Adipose tissue (tissue), 3 donors: ENCODE data around the gene RACGAP1. TPM values are rescaled to one million over a fixed set of nuclear protein-coding genes. Genes with fewer than 3 reads are reported as not detected.
"Not testable (repeated sequence)": the region's sequence is repeated elsewhere in the genome, so short reads cannot be mapped to it uniquely, and the experiment has no call there.

Experiments used
- H3K27ac ChIP-seq: one replicate; pipeline ENCODE4 v1.5.1; 2013; ENCODE audit warnings: low read depth, low read length
- WGBS, 3 donors: extraction: QIAGEN DNeasy Blood & Tissue Kit; methylation state at CpG; one replicate each; pipeline ENCODE4 v1.1.7; 2013; 5-methylcytosine and 5-hydroxymethylcytosine counted together
- polyA plus RNA-seq, 3 donors: library from polyadenylated mRNA; stranded (reverse); fragments of 200-250 nt; gene quantifications; one replicate each; pipeline ENCODE4 v1.2.3, GENCODE V29; 2013
- donor health status: healthy with polysubstance abuse.
- donor health status: Bipolar disorder and iron deficiency.
- donor health status: healthy.

The RACGAP1 gene
- polyA plus RNA-seq, 3 donors, result 1.8 to 5.4 (median 3.0) TPM

GRCh38 chr12:50039151-50039835 lies 14.0 kb upstream of the RACGAP1 start:
- 43 to 56% (median 52%) methylated on average over 9 of the region's 9 CpGs for WGBS, 3 donors
- H3K27ac ChIP-seq, result no peak overlapping the region

GRCh38 chr12:50038336-50038735 lies 13.0 kb upstream of the RACGAP1 start:
- H3K27ac ChIP-seq, result no peak overlapping the region
- 84 to 89% (median 85%) methylated on average over 4 of the region's 4 CpGs for WGBS, 3 donors

- WGBS, 3 donors, result 12 to 13% (median 12%) methylated on average over 37 of the region's 37 CpGs
- H3K27ac ChIP-seq, result no peak overlapping the region
Measured at GRCh38 chr12:50032854-50033581, 7.7 kb upstream of the RACGAP1 start.

- H3K27ac ChIP-seq, result no peak overlapping the region
- 19 to 25% (median 20%) methylated on average over 21 of the region's 21 CpGs for WGBS, 3 donors
Measured at GRCh38 chr12:50032515-50032853, 7.2 kb upstream of the RACGAP1 start.

GRCh38 chr12:50030449-50030848 lies 5.2 kb upstream of the RACGAP1 start:
- WGBS, 3 donors, result 75 to 83% (median 83%) methylated on average over 9 of the region's 9 CpGs
- H3K27ac ChIP-seq, result not testable (repeated sequence)

GRCh38 chr12:50026691-50027090 lies 1.4 kb upstream of the RACGAP1 start:
- no peak overlapping the region for H3K27ac ChIP-seq
- 81 to 93% (median 91%) methylated on average over 3 of the region's 3 CpGs for WGBS, 3 donors

GRCh38 chr12:50024805-50025186 lies 498 bp downstream of the RACGAP1 start:
- H3K27ac ChIP-seq, result no peak overlapping the region
- WGBS, 3 donors, result 1 to 3% (median 3%) methylated on average over 16 of the region's 16 CpGs

- no peak overlapping the region for H3K27ac ChIP-seq
- 71 to 84% (median 80%) methylated on average over 8 of the region's 8 CpGs for WGBS, 3 donors
Measured at GRCh38 chr12:50024227-50024626, 1.1 kb downstream of the RACGAP1 start.

GRCh38 chr12:50022903-50023302 lies 2.4 kb downstream of the RACGAP1 start:
- 96 to 100% (median 96%) methylated on average over 1 of the region's 1 CpG for WGBS, 3 donors
- no peak overlapping the region for H3K27ac ChIP-seq

- 75 to 91% (median 84%) methylated on average over 4 of the region's 4 CpGs for WGBS, 3 donors
- H3K27ac ChIP-seq, result no peak overlapping the region
Measured at GRCh38 chr12:50021031-50021430, 4.3 kb downstream of the RACGAP1 start.

- H3K27ac ChIP-seq, result no peak overlapping the region
- WGBS, 3 donors, result 80 to 100% (median 100%) methylated on average over 2 of the region's 2 CpGs
Measured at GRCh38 chr12:50019524-50019923, 5.8 kb downstream of the RACGAP1 start.

- no peak overlapping the region for H3K27ac ChIP-seq
- 90 to 98% (median 92%) methylated on average over 2 of the region's 2 CpGs for WGBS, 3 donors
Measured at GRCh38 chr12:50018968-50019367, 6.3 kb downstream of the RACGAP1 start.

- 60 to 85% (median 66%) methylated on average over 3 of the region's 3 CpGs for WGBS, 3 donors
- no peak overlapping the region for H3K27ac ChIP-seq
Measured at GRCh38 chr12:50018154-50018553, 7.1 kb downstream of the RACGAP1 start.

GRCh38 chr12:50017641-50018040 lies 7.7 kb downstream of the RACGAP1 start:
- 52 to 87% (median 58%) methylated on average over 6 of the region's 6 CpGs for WGBS, 3 donors
- no peak overlapping the region for H3K27ac ChIP-seq

GRCh38 chr12:50016501-50017475 lies 8.5 kb downstream of the RACGAP1 start:
- H3K27ac ChIP-seq, result no peak overlapping the region
- WGBS, 3 donors, result 59 to 63% (median 60%) methylated on average over 10 of the region's 10 CpGs

GRCh38 chr12:50014342-50014741 lies 11.0 kb downstream of the RACGAP1 start:
- H3K27ac ChIP-seq, result no peak overlapping the region
- WGBS, 3 donors, result 93 to 99% (median 95%) methylated on average over 3 of the region's 3 CpGs

GRCh38 chr12:50013361-50014147 lies 11.7 kb downstream of the RACGAP1 start:
- 81 to 94% (median 90%) methylated on average over 2 of the region's 2 CpGs for WGBS, 3 donors

GRCh38 chr12:50006754-50007442 lies 18.4 kb downstream of the RACGAP1 start:
- WGBS, 3 donors, result 84 to 94% (median 91%) methylated on average over 1 of the region's 1 CpG
- H3K27ac ChIP-seq, result no peak overlapping the region

More at GRCh38 chr12:50013361-50014147, 11.7 kb downstream of the RACGAP1 start:
- no peak overlapping the region for H3K27ac ChIP-seq
